ENCODE data around the gene ACTL10. TPM values are rescaled to one million over a fixed set of nuclear protein-coding genes. Genes with fewer than 3 reads are reported as not detected.
"Not testable (repeated sequence)": the region's sequence is repeated elsewhere in the genome, so short reads cannot be mapped to it uniquely, and the experiment has no call there.

ACTL10 gene
- polyA plus RNA-seq, 3 donors from 2014 or later: 3.4 to 7.0 (median 3.9) TPM

- DNase-seq: no peak
- Mint-ChIP-seq H3K4me3 (no peak overlapping the region), H3K36me3 (peaks cover 19 to 39% (median 25%) of the 10 kb centered on the region in 3 donors), H3K27me3 (ENCODE audit: low read depth in 3 of 3) (peaks cover 2 to 3% (median 2%) of the 10 kb centered on the region in 3 donors), H3K4me1 (peaks cover 23 to 28% of the 10 kb centered on the region in 2 donors), H3K9me3 (no peaks in the 10 kb centered on the region), H3K27ac (peak overlapping the region in 1 of 6 donors; percentile 46)
Measured at GRCh38 chr20:33644313-33645071, 22.3 kb upstream of the ACTL10 start.

GRCh38 chr20:33645072-33645358 lies 21.7 kb upstream of the ACTL10 start:
- peaks cover 16 to 36% (median 20%) of the 10 kb centered on the region in 3 donors for H3K36me3 Mint-ChIP-seq
- H3K4me1 Mint-ChIP-seq: peaks cover 28 to 31% of the 10 kb centered on the region in 2 donors
- no peak for DNase-seq
- H3K27ac Mint-ChIP-seq: peak overlapping the region in 3 of 6 donors; percentile 29 to 49 (median 46)
- no peaks in the 10 kb centered on the region for H3K9me3 Mint-ChIP-seq
- no peak overlapping the region for H3K4me3 Mint-ChIP-seq
- peaks cover 2 to 3% (median 2%) of the 10 kb centered on the region in 3 donors for H3K27me3 Mint-ChIP-seq (ENCODE audit: low read depth in 3 of 3)

- peaks cover 28 to 31% of the 10 kb centered on the region in 2 donors for H3K4me1 Mint-ChIP-seq
- no peak overlapping the region for H3K4me3 Mint-ChIP-seq
- H3K9me3 Mint-ChIP-seq: no peaks in the 10 kb centered on the region
- peaks cover 2 to 3% (median 2%) of the 10 kb centered on the region in 3 donors for H3K27me3 Mint-ChIP-seq (ENCODE audit: low read depth in 3 of 3)
- no peak for DNase-seq
- peak overlapping the region in 2 of 6 donors; percentile 29 to 49 for H3K27ac Mint-ChIP-seq
- peaks cover 12 to 32% (median 17%) of the 10 kb centered on the region in 3 donors for H3K36me3 Mint-ChIP-seq
Measured at GRCh38 chr20:33645396-33645795, 21.3 kb upstream of the ACTL10 start.

GRCh38 chr20:33646191-33646590 lies 20.6 kb upstream of the ACTL10 start:
- no peak for DNase-seq
- no peak overlapping the region for H3K27ac Mint-ChIP-seq
- H3K4me1 Mint-ChIP-seq: peaks cover 28 to 31% of the 10 kb centered on the region in 2 donors
- peaks cover 2 to 3% (median 2%) of the 10 kb centered on the region in 3 donors for H3K27me3 Mint-ChIP-seq (ENCODE audit: low read depth in 3 of 3)
- H3K4me3 Mint-ChIP-seq: no peak overlapping the region
- peaks cover 6 to 27% (median 12%) of the 10 kb centered on the region in 3 donors for H3K36me3 Mint-ChIP-seq
- no peaks in the 10 kb centered on the region for H3K9me3 Mint-ChIP-seq

- H3K27ac Mint-ChIP-seq: peak overlapping the region in 3 of 6 donors; percentile 45 to 79 (median 59)
- H3K27me3 Mint-ChIP-seq (ENCODE audit: low read depth in 3 of 3); DNase-seq: not testable (repeated sequence)
Measured at GRCh38 chr20:33646959-33647602, 19.7 kb upstream of the ACTL10 start.

GRCh38 chr20:33647603-33648395 lies 18.9 kb upstream of the ACTL10 start:
- Mint-ChIP-seq H3K4me1 (peaks cover 28 to 31% of the 10 kb centered on the region in 2 donors), H3K36me3 (peaks cover 5 to 21% (median 9%) of the 10 kb centered on the region in 3 donors), H3K27ac (peak overlapping the region; percentile 15 to 89 (median 69)), H3K27me3 (ENCODE audit: low read depth in 3 of 3) (peaks cover 2 to 3% (median 2%) of the 10 kb centered on the region in 3 donors), H3K9me3 (no peaks in the 10 kb centered on the region), H3K4me3 (peak overlapping the region; percentile 70 to 88 (median 77))
- DNase-seq: peak; percentile 41 to 52 (median 41)

More at GRCh38 chr20:33646959-33647602, 19.7 kb upstream of the ACTL10 start:
- Mint-ChIP-seq H3K36me3 (peaks cover 5 to 21% (median 9%) of the 10 kb centered on the region in 3 donors), H3K4me3 (peak overlapping the region in 3 of 5 donors; percentile 73 to 88 (median 79)), H3K4me1 (peaks cover 28 to 31% of the 10 kb centered on the region in 2 donors)
- H3K9me3 Mint-ChIP-seq: not testable (repeated sequence)

GRCh38 chr20:33648396-33649004 lies 18.2 kb upstream of the ACTL10 start:
- Mint-ChIP-seq H3K9me3 (no peaks in the 10 kb centered on the region), H3K27ac (peak overlapping the region in 3 of 6 donors; percentile 12 to 15 (median 13)), H3K4me3 (peak overlapping the region in 3 of 5 donors; percentile 14 to 63 (median 15)), H3K4me1 (peaks cover 28 to 31% of the 10 kb centered on the region in 2 donors), H3K27me3 (ENCODE audit: low read depth in 3 of 3) (peaks cover 2 to 7% (median 2%) of the 10 kb centered on the region in 3 donors), H3K36me3 (peaks cover 5 to 21% (median 9%) of the 10 kb centered on the region in 3 donors)
- peak in 2 of 3 donors; percentile 14 to 19 for DNase-seq

- Mint-ChIP-seq H3K4me3 (no peak overlapping the region), H3K4me1 (peaks cover 28 to 31% of the 10 kb centered on the region in 2 donors), H3K9me3 (no peaks in the 10 kb centered on the region), H3K36me3 (peaks cover 5 to 17% (median 9%) of the 10 kb centered on the region in 3 donors), H3K27ac (no peak overlapping the region), H3K27me3 (ENCODE audit: low read depth in 3 of 3) (peaks cover 2 to 7% (median 2%) of the 10 kb centered on the region in 3 donors)
- DNase-seq: no peak
Measured at GRCh38 chr20:33649201-33649681, 17.5 kb upstream of the ACTL10 start.

- Mint-ChIP-seq H3K4me1 (peaks cover 28 to 31% of the 10 kb centered on the region in 2 donors), H3K27ac (no peak overlapping the region), H3K9me3 (no peaks in the 10 kb centered on the region), H3K27me3 (ENCODE audit: low read depth in 3 of 3) (peaks cover 2 to 7% (median 2%) of the 10 kb centered on the region in 3 donors), H3K4me3 (no peak overlapping the region), H3K36me3 (peaks cover 4 to 9% (median 5%) of the 10 kb centered on the region in 3 donors)
- DNase-seq: no peak
Measured at GRCh38 chr20:33650111-33650752, 16.5 kb upstream of the ACTL10 start.

GRCh38 chr20:33650753-33651561 lies 15.8 kb upstream of the ACTL10 start:
- H3K9me3 Mint-ChIP-seq: no peaks in the 10 kb centered on the region
- H3K27ac Mint-ChIP-seq: no peak overlapping the region
- no peak for DNase-seq
- no peak overlapping the region for H3K4me3 Mint-ChIP-seq
- H3K27me3 Mint-ChIP-seq (ENCODE audit: low read depth in 3 of 3): peaks cover 2 to 7% (median 2%) of the 10 kb centered on the region in 3 donors
- peaks cover 28% of the 10 kb centered on the region in 2 donors for H3K4me1 Mint-ChIP-seq
- H3K36me3 Mint-ChIP-seq: peaks cover 0 to 4% (median 0%) of the 10 kb centered on the region in 3 donors

GRCh38 chr20:33651562-33652048 lies 15.1 kb upstream of the ACTL10 start:
- no peak overlapping the region for H3K27ac Mint-ChIP-seq

More at GRCh38 chr20:33651562-33652048, 15.1 kb upstream of the ACTL10 start:
- peaks cover 28% of the 10 kb centered on the region in 2 donors for H3K4me1 Mint-ChIP-seq
- DNase-seq: no peak
- peaks cover 0 to 7% (median 2%) of the 10 kb centered on the region in 3 donors for H3K27me3 Mint-ChIP-seq (ENCODE audit: low read depth in 3 of 3)
- no peaks in the 10 kb centered on the region for H3K9me3 Mint-ChIP-seq
- no peak overlapping the region for H3K4me3 Mint-ChIP-seq
- peaks cover 0 to 4% (median 0%) of the 10 kb centered on the region in 3 donors for H3K36me3 Mint-ChIP-seq
